Liver (tissue), 3 donors: Measurements from ENCODE around the gene RPLP2.

Experiments
- FOXA1 ChIP-seq: IDR thresholded peaks from 2 replicates; pipeline ENCODE4 v1.6.1; 2016; ENCODE audit warnings: antibody characterized with exemption
- GABPA ChIP-seq, 2 donors: IDR thresholded peaks in 1 of 2; conservative IDR thresholded peaks in 1 of 2; 2 replicates each; pipeline ENCODE4 v1.6.1; 2016; ENCODE audit warnings: antibody characterized with exemption in 2 of 2, mild to moderate bottlenecking in 1 of 2, moderate library complexity in 1 of 2
- RXRA ChIP-seq, 2 donors: IDR thresholded peaks; 2 replicates each; pipeline ENCODE4 v1.6.1; 2017 to 2018; ENCODE audit warnings: antibody characterized with exemption in 2 of 2, mild to moderate bottlenecking in 1 of 2
- SP1 ChIP-seq: IDR thresholded peaks from 2 replicates; pipeline ENCODE4 v1.6.1; 2018; ENCODE audit warnings: antibody characterized with exemption, mild to moderate bottlenecking
- TAF1 ChIP-seq: conservative IDR thresholded peaks from 2 replicates; pipeline ENCODE4 v1.6.1; 2016; ENCODE audit warnings: antibody characterized with exemption, mild to moderate bottlenecking
- TF ChIP-seq, protein P1 (sequence below): fragments of 150-350 bp; IDR thresholded peaks from 2 replicates; pipeline ENCODE4 v1.5.1; 2017; ENCODE audit warnings: improper control_type of control experiment, low read depth, low read length; ENCODE audit not compliant: missing input control
- TF ChIP-seq, protein P2 (sequence below): IDR thresholded peaks from 2 replicates; pipeline ENCODE4 v1.6.1; 2016; ENCODE audit warnings: antibody characterized with exemption
- donor health status: healthy.
- donor health status: healthy.

DNA sequence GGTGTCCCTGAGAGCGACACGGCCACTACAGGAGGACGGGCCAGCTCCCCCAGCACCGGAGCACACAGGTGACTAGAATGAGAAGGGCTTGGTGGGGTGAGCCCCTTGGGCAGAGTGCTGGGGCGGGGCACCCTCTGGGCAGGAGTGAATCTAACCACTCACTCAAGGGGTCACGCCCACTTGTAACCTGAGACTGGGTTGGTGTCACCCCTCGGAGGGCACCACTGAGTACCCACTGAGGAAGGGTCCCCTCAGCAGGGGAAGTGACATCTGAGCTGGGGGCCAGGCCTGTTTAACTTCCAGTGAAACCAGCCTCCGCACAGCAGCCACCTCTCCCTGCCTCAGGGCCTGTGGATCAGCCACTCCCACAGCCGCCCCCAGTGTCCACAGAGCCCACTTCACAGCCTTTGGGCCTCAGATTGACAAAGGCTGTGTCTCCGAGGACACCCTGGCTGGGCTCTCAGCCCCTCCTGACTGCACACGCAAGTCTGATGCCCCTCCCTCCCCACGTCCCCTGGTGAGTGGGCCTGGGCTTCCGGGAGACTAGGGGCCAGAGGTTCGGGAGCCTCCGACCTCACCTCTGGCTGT is 38.1 kb upstream of the RPLP2 start:
- TF ChIP-seq, protein P1, sequence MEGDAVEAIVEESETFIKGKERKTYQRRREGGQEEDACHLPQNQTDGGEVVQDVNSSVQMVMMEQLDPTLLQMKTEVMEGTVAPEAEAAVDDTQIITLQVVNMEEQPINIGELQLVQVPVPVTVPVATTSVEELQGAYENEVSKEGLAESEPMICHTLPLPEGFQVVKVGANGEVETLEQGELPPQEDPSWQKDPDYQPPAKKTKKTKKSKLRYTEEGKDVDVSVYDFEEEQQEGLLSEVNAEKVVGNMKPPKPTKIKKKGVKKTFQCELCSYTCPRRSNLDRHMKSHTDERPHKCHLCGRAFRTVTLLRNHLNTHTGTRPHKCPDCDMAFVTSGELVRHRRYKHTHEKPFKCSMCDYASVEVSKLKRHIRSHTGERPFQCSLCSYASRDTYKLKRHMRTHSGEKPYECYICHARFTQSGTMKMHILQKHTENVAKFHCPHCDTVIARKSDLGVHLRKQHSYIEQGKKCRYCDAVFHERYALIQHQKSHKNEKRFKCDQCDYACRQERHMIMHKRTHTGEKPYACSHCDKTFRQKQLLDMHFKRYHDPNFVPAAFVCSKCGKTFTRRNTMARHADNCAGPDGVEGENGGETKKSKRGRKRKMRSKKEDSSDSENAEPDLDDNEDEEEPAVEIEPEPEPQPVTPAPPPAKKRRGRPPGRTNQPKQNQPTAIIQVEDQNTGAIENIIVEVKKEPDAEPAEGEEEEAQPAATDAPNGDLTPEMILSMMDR: no peak
- TF ChIP-seq TAF1 (no peak), GABPA (IDR thresholded peaks at IDR 0.05 in 1 of 2, conservative IDR thresholded peaks at IDR 0.05 in 1 of 2) (no peak), SP1 (no peak), FOXA1 (no peak), RXRA (IDR thresholded peaks at IDR 0.05) (no peak)
- TF ChIP-seq, protein P2, sequence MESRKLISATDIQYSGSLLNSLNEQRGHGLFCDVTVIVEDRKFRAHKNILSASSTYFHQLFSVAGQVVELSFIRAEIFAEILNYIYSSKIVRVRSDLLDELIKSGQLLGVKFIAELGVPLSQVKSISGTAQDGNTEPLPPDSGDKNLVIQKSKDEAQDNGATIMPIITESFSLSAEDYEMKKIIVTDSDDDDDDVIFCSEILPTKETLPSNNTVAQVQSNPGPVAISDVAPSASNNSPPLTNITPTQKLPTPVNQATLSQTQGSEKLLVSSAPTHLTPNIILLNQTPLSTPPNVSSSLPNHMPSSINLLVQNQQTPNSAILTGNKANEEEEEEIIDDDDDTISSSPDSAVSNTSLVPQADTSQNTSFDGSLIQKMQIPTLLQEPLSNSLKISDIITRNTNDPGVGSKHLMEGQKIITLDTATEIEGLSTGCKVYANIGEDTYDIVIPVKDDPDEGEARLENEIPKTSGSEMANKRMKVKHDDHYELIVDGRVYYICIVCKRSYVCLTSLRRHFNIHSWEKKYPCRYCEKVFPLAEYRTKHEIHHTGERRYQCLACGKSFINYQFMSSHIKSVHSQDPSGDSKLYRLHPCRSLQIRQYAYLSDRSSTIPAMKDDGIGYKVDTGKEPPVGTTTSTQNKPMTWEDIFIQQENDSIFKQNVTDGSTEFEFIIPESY: no peak
